MM.1S (cell line): ENCODE measurements around the gene PRR14.
A peak's percentile ranks its signal among the peaks of the same experiment; 100 is the strongest.

ENCODE experiments used
- EZH2 ChIP-seq: fragments of 300-600 bp; sonication (generic); optimal IDR thresholded peaks from 2 replicates; pipeline ENCODE3; 2017; ENCODE audit warnings: low read depth, mild to moderate bottlenecking, antibody characterized with exemption, low read length, mixed read lengths
- TF ChIP-seq, protein P1 (sequence below): fragments of 300-600 bp; sonication (generic); IDR thresholded peaks from 2 replicates; pipeline ENCODE4 v1.5.1; 2016; ENCODE audit warnings: antibody characterized with exemption, low read length, mixed read lengths

DNA sequence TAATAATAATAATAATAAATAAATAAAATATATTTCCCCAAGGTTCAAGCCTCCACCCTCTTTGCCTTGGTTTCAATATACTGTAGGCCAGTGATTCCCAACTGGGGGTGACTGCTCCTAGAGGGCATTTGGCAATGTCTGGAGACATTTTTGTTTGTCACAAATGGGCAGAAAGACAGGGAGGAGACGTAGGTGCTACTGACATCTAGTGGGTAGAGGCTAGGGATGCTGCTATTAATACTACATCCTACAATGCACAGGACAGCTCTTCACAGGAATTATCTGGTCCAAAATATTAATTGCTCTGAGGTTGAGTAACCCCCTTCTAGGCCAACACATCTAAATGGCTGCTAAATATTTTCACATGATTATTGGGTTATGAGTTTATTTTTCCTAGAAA, 12.8 kb upstream of the PRR14 start:
- TF ChIP-seq, protein P1, sequence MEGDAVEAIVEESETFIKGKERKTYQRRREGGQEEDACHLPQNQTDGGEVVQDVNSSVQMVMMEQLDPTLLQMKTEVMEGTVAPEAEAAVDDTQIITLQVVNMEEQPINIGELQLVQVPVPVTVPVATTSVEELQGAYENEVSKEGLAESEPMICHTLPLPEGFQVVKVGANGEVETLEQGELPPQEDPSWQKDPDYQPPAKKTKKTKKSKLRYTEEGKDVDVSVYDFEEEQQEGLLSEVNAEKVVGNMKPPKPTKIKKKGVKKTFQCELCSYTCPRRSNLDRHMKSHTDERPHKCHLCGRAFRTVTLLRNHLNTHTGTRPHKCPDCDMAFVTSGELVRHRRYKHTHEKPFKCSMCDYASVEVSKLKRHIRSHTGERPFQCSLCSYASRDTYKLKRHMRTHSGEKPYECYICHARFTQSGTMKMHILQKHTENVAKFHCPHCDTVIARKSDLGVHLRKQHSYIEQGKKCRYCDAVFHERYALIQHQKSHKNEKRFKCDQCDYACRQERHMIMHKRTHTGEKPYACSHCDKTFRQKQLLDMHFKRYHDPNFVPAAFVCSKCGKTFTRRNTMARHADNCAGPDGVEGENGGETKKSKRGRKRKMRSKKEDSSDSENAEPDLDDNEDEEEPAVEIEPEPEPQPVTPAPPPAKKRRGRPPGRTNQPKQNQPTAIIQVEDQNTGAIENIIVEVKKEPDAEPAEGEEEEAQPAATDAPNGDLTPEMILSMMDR = peak; percentile 53
- no peak for TF ChIP-seq EZH2
